Measurements from ENCODE around the gene KLB.
"Not testable (repeated sequence)": the region's sequence is repeated elsewhere in the genome, so short reads cannot be mapped to it uniquely, and the experiment has no call there.

The KLB gene

DNA sequence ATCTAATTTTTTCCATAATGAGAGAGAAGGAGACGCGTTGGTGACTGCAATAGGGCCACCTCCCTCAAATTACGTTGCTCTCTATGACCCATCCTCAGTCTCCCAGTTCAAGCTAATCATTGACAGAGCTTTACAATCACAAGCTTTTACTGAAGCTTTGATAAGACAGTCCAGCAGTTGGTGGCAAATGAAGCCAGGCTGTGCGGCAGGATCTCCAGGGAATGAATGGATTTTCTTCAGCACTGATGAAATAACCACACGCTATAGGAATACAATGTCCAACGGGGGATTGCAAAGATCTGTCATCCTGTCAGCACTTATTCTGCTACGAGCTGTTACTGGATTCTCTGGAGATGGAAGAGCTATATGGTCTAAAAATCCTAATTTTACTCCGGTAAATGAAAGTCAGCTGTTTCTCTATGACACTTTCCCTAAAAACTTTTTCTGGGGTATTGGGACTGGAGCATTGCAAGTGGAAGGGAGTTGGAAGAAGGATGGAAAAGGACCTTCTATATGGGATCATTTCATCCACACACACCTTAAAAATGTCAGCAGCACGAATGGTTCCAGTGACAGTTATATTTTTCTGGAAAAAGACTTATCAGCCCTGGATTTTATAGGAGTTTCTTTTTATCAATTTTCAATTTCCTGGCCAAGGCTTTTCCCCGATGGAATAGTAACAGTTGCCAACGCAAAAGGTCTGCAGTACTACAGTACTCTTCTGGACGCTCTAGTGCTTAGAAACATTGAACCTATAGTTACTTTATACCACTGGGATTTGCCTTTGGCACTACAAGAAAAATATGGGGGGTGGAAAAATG is at the start of gene KLB:
KLB (plus strand) TSS at position 168 of the 821 bp plus-strand sequence; CDS start at position 188, 20 bp downstream.
- no peak for DNase-seq (ENCODE audit: low read depth in 2 of 2)

DNA sequence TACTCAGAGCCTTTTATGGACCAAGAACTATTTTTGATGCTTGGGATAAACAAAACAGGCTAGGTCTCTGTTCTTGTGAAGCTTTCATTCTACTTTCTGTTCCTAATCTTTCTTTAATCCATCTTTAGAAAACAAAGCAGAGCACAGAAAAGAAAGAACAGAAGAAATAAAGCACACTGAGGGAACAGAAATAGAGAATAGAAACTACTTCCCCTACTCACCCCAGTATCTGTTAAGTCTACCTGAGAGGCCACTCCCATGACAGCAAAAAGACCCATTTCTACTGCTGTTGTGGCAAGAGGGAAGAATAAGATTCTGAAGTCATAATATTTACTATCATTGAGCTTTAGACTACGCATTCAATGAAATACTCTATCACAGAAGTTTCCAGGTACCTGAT is 49.7 kb upstream of the KLB start:
- DNase-seq (ENCODE audit: low read depth in 2 of 2): no peak

- DNase-seq (ENCODE audit: low read depth in 2 of 2): not testable (repeated sequence)
Observed at GRCh38 chr4:39360611-39361010, 46.1 kb upstream of the KLB start.

DNA sequence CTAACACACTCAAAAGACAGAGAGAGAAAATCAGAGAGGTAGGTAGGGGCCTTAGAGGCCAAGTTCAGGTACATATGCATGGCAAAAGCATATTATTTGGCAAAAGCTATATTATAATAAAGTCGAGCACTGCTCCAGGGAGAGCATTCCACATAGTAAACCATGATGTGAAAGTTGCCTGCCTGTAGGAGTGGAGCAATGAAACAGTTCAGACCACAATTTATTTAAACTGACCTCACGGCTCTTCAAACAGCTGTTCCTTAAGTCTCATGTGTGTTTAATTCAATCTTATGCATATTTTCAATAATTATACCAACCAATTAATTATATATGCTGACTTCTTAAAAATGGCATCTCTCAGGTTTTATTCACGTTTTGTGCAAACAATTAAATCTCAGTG is 43.9 kb upstream of the KLB start:
- DNase-seq (ENCODE audit: low read depth in 2 of 2): no peak

GRCh38 chr4:39363773-39364393 is 42.8 kb upstream of the KLB start:
- DNase-seq (ENCODE audit: low read depth in 2 of 2): no peak

- no peak for DNase-seq (ENCODE audit: low read depth in 2 of 2)
Observed at GRCh38 chr4:39365360-39365759, 41.4 kb upstream of the KLB start.

DNA sequence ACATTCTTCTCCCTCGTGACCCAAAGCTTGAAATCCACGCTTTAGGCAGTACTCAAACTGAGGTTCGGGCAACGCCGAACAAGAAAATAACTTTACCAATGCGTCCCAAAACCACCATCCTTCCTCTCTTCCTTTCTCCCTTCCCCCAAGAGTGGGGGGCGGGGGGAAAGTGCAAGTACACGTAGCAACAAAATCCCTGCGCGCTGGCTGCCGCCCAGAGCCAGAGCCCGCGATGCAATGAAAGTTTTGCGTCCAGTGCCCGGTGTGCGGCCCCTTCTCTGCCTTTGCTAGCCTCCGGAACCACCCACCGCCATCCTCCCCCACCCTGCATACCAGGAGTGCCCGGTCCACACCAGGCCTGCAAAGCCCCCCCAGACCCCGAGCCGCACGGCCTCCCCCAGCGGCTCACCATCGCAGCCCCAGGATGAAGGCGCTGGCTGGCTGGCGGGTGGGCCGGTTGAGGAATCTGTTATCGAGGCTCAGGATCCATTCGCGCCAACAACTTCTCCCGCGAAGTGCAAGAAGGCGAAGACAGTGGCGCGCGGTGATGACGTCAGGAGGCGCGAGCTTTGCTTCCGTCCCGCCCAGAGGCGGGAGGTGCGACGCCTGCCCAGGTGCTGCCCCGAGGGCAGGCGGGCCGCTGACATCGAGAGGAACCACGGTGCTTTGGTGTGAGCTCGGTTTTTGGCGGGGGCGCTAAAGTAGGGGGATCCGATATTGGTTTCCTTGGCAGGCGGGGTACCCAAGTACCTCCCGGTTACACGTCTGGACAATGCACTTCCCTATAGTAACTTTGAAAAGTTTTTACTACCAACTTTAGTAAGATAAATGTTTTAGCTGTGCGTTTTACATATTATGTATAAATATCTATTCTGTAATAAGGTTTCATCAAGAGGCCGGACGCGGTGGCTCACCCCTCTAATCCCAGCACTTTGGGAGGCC is 40.6 kb upstream of the KLB start, which contains the start of gene RFC1:
RFC1 (minus strand) TSS at position 533 of the 942 bp plus-strand sequence; CDS start at position 412, 121 bp downstream.
- peak; percentile 82 to 94 for DNase-seq (ENCODE audit: low read depth in 2 of 2)

DNA sequence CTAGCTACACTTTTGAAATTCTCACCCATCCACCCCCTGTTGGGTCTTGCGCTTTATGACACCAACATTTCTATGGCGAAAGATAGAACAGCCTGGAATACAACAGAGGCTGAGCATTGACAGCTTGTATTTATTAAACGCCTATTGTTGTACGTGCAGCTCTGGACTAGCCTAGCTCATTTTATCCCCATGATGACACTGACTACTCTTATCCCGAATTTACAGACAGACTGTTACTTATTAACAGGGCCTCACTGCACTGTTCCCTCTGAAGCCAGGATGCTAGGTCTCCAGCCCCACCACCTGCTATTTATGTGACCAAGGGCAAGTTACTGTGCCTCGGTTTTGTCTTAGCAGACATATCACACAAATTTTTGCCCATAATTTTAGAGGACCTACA is 39.6 kb upstream of the KLB start:
- no peak for DNase-seq (ENCODE audit: low read depth in 2 of 2)

DNA sequence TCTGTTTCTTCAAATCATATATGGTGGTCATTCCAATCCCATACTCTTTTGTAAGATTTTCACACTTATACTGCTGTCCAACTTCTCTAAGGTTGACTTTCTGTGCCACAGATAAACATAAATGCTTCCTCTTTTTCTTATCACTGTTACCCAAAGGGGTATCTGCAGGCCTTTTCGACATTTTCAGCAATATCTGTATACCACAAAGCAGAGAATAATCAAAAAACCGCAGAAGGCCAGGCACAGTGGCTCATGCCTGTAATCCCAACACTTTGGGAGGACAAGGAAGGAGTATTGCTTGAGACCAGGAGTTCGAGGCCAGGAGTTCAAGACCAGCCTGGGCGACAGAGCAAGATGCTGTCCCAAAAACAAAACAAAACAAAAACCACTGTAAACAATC is 37.4 kb upstream of the KLB start:
- DNase-seq (ENCODE audit: low read depth in 2 of 2): no peak

GRCh38 chr4:39371209-39371608 is 35.5 kb upstream of the KLB start:
- not testable (repeated sequence) for DNase-seq (ENCODE audit: low read depth in 2 of 2)

DNA sequence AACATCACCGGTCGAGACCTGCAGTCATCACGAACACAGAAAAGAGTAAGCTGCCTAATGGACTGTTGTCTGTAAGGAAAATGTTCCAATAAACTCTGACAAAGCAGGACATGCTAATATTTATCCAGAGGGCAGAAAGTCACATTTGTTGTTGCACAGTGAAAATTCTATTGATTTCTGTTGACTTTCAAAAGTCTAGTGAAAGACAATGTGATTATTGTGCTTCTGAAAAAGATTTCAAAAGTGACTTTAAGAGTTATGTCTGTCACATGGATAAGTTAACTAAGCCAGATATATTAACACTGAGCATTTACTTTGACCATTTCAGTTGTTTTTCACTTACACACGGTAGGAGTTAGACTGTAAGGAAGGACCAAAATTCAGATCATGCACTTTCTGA is 31.3 kb upstream of the KLB start:
- DNase-seq (ENCODE audit: low read depth in 2 of 2): no peak

GRCh38 chr4:39383690-39384089 is 23.0 kb upstream of the KLB start:
- DNase-seq (ENCODE audit: low read depth in 2 of 2): no peak

- DNase-seq (ENCODE audit: low read depth in 2 of 2): no peak
Observed at GRCh38 chr4:39384563-39384962, 22.2 kb upstream of the KLB start.

GRCh38 chr4:39390603-39391002 is 16.1 kb upstream of the KLB start:
- no peak for DNase-seq (ENCODE audit: low read depth in 2 of 2)

DNA sequence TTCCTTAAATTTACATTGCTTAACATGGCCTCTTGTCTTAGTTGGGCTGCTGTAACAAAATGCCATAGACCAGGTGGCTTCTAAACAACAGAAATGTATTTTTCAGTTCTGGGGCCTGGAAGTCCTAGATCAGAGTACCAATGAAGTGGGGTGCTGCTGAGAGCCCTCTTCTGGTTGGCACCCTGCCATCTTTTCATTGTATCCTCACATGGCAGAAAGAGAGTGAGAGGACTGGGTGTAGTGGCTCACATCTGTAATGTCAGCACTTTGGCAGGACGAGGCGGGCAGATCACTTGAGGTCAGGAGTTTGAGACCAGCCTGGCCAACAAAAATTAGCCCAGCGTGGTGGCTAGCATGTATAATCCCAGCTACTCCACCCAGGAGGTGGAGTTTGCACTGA is 12.0 kb upstream of the KLB start:
- no peak for DNase-seq (ENCODE audit: low read depth in 2 of 2)

DNA sequence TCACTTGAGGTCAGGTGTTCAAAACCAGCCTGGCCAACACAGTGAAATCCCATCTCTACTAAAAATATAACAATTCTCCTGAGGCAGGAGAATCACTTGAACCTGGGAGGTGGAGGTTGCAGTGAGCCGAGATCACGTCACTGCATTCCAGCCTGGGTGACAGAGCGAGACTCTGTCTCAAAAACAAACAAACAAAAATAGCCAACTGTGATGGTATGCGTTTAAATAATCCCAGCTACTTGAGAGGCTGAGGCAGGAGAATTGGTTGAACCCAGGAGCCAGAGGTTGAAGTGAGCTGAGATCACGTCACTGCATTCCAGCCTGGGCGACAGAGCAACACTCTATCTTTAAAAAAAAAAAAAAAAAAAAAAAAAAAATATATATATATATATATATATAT is 5.1 kb upstream of the KLB start:
- not testable (repeated sequence) for DNase-seq (ENCODE audit: low read depth in 2 of 2)

GRCh38 chr4:39407584-39407885 is 805 bp downstream of the KLB start:
- DNase-seq (ENCODE audit: low read depth in 2 of 2): no peak

DNA sequence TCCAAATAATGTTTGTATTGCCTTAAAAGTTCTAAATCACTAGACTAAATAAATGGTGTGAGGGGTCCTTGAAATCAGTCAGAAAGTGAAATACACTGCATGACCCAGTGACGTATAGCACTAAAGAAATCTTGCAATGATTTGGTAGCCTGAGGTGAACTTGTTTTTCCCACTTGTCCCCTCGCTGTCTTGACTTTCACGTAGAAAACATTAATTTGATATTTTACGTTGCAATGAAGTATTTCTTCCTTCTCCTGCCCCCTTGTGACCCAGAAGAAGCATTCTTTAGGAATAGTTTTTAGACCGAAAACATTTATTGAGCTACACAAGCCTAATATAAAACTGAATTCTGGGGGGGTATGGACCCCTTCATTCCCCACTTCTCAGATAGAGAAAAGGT is 3.7 kb downstream of the KLB start:
- DNase-seq (ENCODE audit: low read depth in 2 of 2): no peak

DNA sequence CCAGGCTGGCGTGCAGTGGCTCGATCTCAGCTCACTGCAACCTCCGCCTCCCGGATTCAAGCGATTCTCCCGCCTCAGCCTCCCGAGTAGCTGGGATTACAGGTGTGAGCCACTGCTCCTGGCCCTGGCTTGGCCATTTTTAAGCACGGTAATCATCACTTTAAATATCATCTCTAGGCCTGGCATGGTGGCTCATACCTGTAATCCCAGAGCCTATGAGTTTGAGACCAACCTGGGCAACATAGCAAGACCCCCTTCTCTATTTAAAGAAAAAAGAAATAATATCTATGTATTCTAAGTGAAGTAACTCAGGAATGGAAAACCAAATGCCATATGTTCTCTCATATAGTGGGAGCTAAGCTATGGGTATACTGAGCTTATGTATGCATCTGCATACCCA is 4.8 kb downstream of the KLB start:
- not testable (repeated sequence) for DNase-seq (ENCODE audit: low read depth in 2 of 2)

- no peak for DNase-seq (ENCODE audit: low read depth in 2 of 2)
Observed at GRCh38 chr4:39415678-39416283, 9.1 kb downstream of the KLB start.

- no peak for DNase-seq (ENCODE audit: low read depth in 2 of 2)
Observed at GRCh38 chr4:39422247-39422646, 15.5 kb downstream of the KLB start.

- DNase-seq (ENCODE audit: low read depth in 2 of 2): not testable (repeated sequence)
Observed at GRCh38 chr4:39425297-39425696, 18.6 kb downstream of the KLB start.
